Measurements from ENCODE around the gene EXOC3. TPM values are rescaled to one million over a fixed set of nuclear protein-coding genes. Genes with fewer than 3 reads are reported as not detected.

EXOC3 gene
- total RNA-seq, 1 donor: 32.4 TPM

DNA sequence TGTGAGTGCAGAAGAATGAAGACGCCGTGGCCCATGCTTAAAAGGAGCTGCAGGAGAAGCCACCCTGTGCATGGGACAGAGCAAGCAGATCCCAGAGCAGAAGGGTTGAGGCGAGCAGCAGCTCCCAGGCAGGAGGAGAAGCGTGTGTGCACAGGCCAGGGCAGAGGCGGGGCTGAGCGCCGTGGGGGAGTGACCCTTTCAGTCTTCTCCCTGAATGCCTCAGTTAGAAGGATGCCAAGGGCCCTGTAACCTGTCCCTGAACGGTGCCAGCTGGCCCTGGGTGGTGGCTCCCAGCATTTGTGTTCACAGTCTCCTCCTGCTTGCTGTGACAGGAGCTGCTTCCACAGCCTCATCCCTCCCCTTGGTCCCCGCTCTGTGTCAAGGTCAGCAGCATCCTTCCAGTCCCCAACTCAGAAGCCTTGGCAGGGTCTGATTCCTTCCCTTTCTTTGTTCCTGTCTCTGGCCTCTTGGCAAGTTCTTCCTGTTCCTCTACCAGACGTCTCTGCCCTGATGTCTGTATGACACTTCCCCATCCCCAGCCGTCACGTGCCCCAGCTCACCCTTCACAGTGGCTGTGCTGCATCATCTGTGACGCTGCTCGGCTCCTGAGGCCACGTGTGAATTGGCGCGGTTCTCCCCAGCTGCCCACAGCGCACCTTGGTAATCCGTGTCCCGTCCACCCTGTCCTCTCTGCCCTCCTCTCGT is 5.2 kb downstream of the EXOC3 start:
- H3K4me3 ChIP-seq (ENCODE audit: low read depth, low read length): no peak overlapping the region
- no peak for DNase-seq (ENCODE audit: low read depth)
- TF ChIP-seq, protein P1, sequence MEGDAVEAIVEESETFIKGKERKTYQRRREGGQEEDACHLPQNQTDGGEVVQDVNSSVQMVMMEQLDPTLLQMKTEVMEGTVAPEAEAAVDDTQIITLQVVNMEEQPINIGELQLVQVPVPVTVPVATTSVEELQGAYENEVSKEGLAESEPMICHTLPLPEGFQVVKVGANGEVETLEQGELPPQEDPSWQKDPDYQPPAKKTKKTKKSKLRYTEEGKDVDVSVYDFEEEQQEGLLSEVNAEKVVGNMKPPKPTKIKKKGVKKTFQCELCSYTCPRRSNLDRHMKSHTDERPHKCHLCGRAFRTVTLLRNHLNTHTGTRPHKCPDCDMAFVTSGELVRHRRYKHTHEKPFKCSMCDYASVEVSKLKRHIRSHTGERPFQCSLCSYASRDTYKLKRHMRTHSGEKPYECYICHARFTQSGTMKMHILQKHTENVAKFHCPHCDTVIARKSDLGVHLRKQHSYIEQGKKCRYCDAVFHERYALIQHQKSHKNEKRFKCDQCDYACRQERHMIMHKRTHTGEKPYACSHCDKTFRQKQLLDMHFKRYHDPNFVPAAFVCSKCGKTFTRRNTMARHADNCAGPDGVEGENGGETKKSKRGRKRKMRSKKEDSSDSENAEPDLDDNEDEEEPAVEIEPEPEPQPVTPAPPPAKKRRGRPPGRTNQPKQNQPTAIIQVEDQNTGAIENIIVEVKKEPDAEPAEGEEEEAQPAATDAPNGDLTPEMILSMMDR (IDR thresholded peaks at IDR 0.05; ENCODE audit: insufficient read depth, low read depth, low read length): no peak

DNA sequence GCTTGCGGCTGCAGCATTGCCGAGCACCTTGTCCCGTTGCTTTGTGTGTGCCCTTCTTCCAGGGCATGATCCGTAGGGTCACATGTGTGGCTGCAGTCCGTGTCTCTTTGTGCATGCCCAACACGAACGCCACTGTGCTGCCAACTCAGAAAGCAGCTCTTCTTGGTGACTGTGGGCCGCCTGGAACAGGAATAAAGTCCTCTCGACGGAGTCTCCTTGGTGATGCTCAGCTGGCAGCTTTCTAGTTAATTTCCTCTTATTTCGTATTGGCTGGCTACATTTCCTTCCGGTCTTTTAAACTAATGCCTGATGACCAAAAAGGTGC is 5.8 kb downstream of the EXOC3 start:
- no peak for DNase-seq (ENCODE audit: low read depth)
- TF ChIP-seq, protein P1 (IDR thresholded peaks at IDR 0.05; ENCODE audit: insufficient read depth, low read depth, low read length): no peak
- no peak overlapping the region for H3K4me3 ChIP-seq (ENCODE audit: low read depth, low read length)

DNA sequence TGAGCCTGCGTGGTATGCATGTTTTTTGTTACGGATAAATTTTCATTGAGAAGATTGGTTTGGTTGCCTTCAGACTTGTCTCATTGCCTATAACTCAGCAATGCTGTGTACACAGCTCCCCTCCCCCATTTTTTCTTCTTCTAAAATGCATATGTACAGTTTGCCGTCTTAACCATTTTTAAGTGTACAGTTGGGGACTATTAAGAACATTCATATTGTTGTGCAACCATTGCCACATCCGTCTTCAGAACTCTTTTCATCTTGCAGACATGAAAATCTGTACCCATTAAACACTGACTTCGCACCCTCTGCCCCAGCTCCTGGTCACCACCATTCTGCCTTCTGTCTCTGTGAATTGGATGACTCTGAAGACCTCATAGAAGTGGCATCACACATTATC is 6.2 kb downstream of the EXOC3 start:
- H3K4me3 ChIP-seq (ENCODE audit: low read depth, low read length): no peak overlapping the region
- TF ChIP-seq, protein P1 (IDR thresholded peaks at IDR 0.05; ENCODE audit: insufficient read depth, low read depth, low read length): no peak
- no peak for DNase-seq (ENCODE audit: low read depth)

DNA sequence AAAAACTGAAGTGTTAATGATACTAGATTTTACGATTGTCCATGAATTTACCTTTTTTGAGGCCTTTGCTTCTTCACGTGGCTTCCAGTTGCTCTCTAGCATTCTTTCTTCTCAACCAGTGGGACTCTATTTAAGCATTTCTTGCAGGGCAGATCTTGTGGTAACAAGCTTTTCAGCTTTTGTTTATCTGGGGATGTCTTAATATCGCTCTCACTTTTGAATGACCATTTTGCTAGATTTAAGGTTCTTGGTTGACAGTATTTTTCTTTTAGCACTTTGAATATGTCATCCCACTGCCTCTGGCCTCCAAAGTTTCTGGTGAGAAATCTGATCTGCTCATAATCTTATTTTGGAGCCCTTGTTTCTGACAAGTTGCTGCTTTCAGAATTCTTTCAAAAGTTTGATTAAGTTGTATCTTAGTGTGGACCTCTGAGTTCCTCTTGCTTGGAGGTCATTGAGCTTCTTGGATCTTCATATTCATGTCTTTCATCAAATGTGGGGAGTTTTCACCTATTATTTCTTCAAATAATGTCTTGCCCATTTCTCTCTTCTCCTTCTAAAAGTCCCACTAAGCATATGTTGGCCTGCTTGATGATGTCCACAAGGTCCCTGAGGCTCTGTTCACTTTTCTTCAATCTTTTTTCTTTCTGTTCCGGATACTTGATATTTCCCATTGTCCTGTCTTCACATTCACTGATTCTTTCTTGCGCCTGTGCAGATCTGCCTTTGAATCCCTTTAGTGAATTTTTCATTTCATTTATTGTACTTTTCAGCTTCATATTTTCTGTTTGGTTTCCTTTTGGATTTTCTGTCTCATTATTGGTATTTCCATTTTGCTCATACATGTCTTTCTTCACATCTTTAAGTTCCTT is 8.8 kb downstream of the EXOC3 start:
- no peak for DNase-seq (ENCODE audit: low read depth)
- H3K4me3 ChIP-seq (ENCODE audit: low read depth, low read length): no peak overlapping the region
- TF ChIP-seq, protein P1 (IDR thresholded peaks at IDR 0.05; ENCODE audit: insufficient read depth, low read depth, low read length): no peak

DNA sequence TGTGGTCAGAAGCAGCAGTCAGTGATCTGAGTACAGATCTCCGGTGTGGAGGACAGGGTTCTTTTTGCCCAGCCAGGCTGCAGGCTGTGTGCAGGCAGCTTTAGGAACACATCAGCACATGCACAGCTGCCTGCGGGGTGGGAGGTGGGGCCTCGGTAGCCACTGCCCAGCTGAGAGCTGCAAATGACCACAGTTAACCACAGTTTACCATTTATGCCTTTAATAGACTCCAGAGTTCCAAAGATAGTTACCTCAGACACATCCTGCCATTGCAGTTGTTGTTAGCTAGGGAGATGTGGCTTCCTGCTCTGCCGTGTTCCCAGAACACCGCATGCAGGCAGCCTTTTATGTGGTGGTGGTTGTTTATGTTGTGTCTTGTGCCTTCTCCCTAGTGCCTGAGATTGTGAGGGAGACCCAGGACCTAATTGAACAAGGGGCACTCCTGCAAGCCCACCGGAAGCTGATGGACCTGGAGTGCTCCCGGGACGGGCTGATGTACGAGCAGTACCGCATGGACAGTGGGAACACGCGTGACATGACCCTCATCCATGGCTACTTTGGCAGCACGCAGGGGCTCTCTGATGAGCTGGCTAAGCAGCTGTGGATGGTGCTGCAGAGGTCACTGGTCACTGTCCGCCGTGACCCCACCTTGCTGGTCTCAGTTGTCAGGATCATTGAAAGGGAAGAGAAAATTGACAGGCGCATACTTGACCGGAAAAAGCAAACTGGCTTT is 10.2 kb downstream of the EXOC3 start:
- H3K4me3 ChIP-seq (ENCODE audit: low read depth, low read length): no peak overlapping the region
- DNase-seq (ENCODE audit: low read depth): peak; percentile 68
- TF ChIP-seq, protein P1 (IDR thresholded peaks at IDR 0.05; ENCODE audit: insufficient read depth, low read depth, low read length): no peak

DNA sequence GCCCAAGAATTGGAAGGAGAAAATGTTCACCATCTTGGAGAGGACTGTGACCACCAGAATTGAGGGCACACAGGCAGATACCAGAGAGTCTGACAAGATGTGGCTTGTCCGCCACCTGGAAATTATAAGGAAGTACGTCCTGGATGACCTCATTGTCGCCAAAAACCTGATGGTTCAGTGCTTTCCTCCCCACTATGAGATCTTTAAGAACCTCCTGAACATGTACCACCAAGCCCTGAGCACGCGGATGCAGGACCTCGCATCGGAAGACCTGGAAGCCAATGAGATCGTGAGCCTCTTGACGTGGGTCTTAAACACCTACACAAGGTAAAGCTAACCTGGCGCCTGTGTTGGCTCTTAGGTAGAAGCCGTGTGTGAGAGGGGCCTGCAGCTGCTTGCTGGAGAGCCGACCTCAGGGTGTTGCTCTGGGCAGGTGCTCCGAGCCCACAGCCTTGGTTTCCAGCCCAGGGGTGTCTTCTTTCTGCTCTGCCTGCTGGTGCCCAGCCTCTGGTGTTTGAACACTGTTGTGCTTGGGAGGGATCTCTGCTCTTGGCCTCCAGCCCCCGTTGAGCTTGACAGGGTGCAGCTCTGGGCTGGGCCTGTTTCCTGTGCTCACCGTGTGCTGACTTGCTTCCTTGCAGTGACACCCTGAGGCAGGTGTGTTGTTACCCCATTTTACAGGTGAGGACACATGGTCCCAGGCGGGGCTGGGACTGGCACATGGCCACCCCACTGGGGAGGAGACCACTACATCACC is 10.9 kb downstream of the EXOC3 start:
- H3K4me3 ChIP-seq (ENCODE audit: low read depth, low read length): no peak overlapping the region
- TF ChIP-seq, protein P1 (IDR thresholded peaks at IDR 0.05; ENCODE audit: insufficient read depth, low read depth, low read length): no peak
- DNase-seq (ENCODE audit: low read depth): no peak
